ENCODE results near the gene DAP.

DNA sequence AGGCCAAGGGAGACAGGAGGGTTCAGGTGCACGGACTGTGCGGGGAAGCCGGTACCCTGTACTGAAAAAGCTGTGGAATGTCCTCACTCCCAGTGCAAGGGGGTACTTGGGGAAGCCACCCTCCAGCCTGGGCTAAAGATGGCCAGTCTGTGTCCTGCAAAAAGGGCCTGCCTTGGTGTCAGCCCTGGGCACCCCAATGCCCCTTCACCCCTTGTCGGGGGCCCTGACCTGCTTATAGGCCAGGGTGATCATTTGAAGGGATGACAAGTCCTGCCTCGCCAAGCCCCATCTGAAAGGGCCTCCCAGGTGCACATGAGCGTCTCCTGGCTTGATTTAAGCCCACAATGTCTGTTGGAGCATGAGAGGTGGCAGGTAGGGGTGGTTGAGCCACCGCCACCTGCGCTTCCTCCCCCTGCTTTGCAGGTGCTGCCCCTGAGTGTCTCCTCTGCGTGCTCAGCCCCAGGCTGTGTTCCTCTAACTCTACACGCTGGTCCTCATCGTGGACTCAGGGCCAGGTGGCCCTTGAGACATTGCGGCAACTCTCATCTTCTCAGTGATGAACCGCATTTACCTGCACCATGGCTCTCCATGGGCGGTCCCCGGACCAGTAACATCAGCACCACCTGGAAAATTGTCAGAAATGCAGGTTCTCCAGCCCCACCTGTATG is 100.2 kb downstream of the DAP start:
- TF ChIP-seq, protein P1, sequence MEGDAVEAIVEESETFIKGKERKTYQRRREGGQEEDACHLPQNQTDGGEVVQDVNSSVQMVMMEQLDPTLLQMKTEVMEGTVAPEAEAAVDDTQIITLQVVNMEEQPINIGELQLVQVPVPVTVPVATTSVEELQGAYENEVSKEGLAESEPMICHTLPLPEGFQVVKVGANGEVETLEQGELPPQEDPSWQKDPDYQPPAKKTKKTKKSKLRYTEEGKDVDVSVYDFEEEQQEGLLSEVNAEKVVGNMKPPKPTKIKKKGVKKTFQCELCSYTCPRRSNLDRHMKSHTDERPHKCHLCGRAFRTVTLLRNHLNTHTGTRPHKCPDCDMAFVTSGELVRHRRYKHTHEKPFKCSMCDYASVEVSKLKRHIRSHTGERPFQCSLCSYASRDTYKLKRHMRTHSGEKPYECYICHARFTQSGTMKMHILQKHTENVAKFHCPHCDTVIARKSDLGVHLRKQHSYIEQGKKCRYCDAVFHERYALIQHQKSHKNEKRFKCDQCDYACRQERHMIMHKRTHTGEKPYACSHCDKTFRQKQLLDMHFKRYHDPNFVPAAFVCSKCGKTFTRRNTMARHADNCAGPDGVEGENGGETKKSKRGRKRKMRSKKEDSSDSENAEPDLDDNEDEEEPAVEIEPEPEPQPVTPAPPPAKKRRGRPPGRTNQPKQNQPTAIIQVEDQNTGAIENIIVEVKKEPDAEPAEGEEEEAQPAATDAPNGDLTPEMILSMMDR (IDR thresholded peaks at IDR 0.05), result no peak
- TF ChIP-seq POLR2A (IDR thresholded peaks at IDR 0.05), result no peak

Measured in thyroid gland (tissue), 4 donors.